ENCODE measurements around the gene ZDHHC9.

DNA sequence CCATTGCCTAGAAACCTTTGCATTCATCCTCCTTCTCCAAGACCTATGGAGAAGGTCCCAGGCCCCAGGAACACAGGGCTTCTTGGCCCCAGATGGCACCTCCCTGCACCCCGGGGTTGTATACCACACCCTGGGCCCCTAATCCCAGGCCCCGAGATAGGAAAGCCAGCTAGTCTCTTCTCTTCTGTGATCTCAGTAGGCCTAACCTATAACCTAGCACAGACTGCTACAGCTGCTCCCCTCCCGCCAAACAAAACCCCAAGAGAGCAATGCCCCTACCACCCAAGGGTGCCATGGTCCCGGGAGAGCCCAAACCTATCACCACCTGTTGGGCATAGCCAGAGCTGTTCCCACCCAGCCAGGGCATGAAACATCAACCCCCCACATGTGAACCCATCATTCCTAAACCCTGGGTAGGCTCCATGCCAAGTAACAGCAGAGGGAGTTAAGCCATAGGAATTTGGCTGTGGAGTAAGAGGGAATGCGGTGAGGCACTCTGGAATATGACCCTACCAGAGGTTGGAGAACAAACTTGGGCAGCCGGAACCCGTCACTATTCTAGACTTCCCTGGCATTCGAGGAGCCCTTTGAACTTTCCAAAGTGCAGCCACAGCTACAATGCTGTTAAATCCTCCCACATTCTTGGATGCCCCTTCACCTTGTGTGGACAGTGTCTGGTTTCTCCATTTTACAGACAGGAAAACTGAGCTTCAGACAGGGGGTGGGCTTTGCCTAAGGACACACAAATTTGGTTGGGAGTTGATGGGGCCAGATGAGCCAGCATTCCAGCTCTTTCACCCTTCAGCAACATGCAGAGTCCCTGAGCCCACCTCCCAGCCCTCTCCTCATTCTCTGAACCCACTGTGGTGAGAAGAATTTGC is 74.9 kb downstream of the ZDHHC9 start:
- TF ChIP-seq, protein P1, sequence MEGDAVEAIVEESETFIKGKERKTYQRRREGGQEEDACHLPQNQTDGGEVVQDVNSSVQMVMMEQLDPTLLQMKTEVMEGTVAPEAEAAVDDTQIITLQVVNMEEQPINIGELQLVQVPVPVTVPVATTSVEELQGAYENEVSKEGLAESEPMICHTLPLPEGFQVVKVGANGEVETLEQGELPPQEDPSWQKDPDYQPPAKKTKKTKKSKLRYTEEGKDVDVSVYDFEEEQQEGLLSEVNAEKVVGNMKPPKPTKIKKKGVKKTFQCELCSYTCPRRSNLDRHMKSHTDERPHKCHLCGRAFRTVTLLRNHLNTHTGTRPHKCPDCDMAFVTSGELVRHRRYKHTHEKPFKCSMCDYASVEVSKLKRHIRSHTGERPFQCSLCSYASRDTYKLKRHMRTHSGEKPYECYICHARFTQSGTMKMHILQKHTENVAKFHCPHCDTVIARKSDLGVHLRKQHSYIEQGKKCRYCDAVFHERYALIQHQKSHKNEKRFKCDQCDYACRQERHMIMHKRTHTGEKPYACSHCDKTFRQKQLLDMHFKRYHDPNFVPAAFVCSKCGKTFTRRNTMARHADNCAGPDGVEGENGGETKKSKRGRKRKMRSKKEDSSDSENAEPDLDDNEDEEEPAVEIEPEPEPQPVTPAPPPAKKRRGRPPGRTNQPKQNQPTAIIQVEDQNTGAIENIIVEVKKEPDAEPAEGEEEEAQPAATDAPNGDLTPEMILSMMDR (conservative IDR thresholded peaks at IDR 0.05; ENCODE audit: low read depth, low read length) = no peak
- no peak for TF ChIP-seq EZH2 (IDR thresholded peaks at IDR 0.05; ENCODE audit: borderline replicate concordance, low read depth, low read length, poor library complexity, severe bottlenecking)
